ENCODE measurements around the gene RNF19B.

DNA sequence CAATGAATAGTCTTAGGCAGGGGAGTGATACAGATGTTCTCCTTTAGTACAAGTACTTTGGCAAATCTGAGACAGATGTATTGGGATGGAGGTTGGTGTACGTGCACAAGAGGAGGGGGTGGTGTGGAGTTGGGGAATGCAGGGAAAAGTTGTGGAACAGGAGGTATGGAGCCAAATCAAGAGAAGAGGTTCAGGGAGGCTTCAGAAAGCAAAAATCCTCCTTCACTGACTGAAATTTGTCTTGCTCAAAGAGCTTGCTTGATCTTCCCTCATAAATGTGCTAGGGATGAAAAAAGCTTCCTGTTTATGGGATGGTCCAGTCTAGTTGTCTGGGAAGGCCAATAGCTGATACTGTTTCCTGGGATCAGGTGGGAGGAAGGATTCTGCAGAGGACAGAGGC, 5.8 kb downstream of the RNF19B start:
- TF ChIP-seq, protein P1, sequence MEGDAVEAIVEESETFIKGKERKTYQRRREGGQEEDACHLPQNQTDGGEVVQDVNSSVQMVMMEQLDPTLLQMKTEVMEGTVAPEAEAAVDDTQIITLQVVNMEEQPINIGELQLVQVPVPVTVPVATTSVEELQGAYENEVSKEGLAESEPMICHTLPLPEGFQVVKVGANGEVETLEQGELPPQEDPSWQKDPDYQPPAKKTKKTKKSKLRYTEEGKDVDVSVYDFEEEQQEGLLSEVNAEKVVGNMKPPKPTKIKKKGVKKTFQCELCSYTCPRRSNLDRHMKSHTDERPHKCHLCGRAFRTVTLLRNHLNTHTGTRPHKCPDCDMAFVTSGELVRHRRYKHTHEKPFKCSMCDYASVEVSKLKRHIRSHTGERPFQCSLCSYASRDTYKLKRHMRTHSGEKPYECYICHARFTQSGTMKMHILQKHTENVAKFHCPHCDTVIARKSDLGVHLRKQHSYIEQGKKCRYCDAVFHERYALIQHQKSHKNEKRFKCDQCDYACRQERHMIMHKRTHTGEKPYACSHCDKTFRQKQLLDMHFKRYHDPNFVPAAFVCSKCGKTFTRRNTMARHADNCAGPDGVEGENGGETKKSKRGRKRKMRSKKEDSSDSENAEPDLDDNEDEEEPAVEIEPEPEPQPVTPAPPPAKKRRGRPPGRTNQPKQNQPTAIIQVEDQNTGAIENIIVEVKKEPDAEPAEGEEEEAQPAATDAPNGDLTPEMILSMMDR (IDR thresholded peaks at IDR 0.05; ENCODE audit: low read length) = no peak
- TF ChIP-seq EZH2phosphoT487 (IDR thresholded peaks at IDR 0.05; ENCODE audit: low read length) (no peak), EZH2 (optimal IDR thresholded peaks at IDR 0.05; ENCODE audit: low read depth, low read length) (no peak)

All from MM.1S (cell line).